Fibroblast of lung (primary cell): Measurements from ENCODE around the gene KRT32. TPM values are rescaled to one million over a fixed set of nuclear protein-coding genes. Genes with fewer than 3 reads are reported as not detected.

Experiments used
- DNase-seq, 2 donors: peaks; one replicate each; pipeline versions ENCODE4 v3.0.0 to v3.0.0-alpha.2; 2010; ENCODE audit warnings: low read depth in 2 of 2
- H2AFZ ChIP-seq: 2 replicates; pipeline ENCODE4 v1.5.1; 2012; ENCODE audit warnings: low read length, control low read depth, inconsistent platforms
- H3K27ac ChIP-seq: 2 replicates; pipeline ENCODE4 v1.5.1; 2011; ENCODE audit warnings: low read length, control low read depth; ENCODE audit not compliant: insufficient read depth
- H3K27me3 ChIP-seq: 2 replicates; pipeline ENCODE4 v1.5.1; 2011; ENCODE audit warnings: mild to moderate bottlenecking, low read length; ENCODE audit not compliant: control insufficient read depth, insufficient read depth
- H3K36me3 ChIP-seq: 2 replicates; pipeline ENCODE4 v1.5.1; 2011; ENCODE audit warnings: low read length; ENCODE audit not compliant: control insufficient read depth, insufficient read depth
- H3K4me1 ChIP-seq: 2 replicates; pipeline ENCODE4 v1.5.1; 2011; ENCODE audit warnings: low read length; ENCODE audit not compliant: control insufficient read depth, insufficient read depth; ENCODE audit errors: extremely low read depth
- H3K4me2 ChIP-seq: 2 replicates; pipeline ENCODE4 v1.5.1; 2011; ENCODE audit warnings: low read length, control low read depth; ENCODE audit not compliant: insufficient read depth; ENCODE audit errors: extremely low read depth
- H3K4me3 ChIP-seq, 4 experiments: fragments of 200-600 bp in 1 of 4; sonication (generic) in 1 of 4; replicated peaks in 1 of 4; 2 replicates each; pipeline ENCODE4 v1.5.1; 2011 to 2016; ENCODE audit warnings: low read length in 4 of 4, low read depth in 3 of 4, mild to moderate bottlenecking in 3 of 4, control low read depth in 2 of 4, inconsistent platforms in 1 of 4, mixed read lengths in 1 of 4; ENCODE audit not compliant: insufficient read depth in 1 of 4; ENCODE audit errors: control extremely low read depth in 1 of 4
- H3K79me2 ChIP-seq: 2 replicates; pipeline ENCODE4 v1.5.1; 2012; ENCODE audit warnings: mild to moderate bottlenecking, low read length, inconsistent platforms; ENCODE audit not compliant: control insufficient read depth, insufficient read depth
- H3K9ac ChIP-seq: 2 replicates; pipeline ENCODE4 v1.5.1; 2011; ENCODE audit warnings: mild to moderate bottlenecking, low read length, control low read depth; ENCODE audit not compliant: insufficient read depth
- H3K9me3 ChIP-seq: 2 replicates; pipeline ENCODE4 v1.5.1; 2012; ENCODE audit warnings: low read depth, low read length; ENCODE audit not compliant: control insufficient read depth, insufficient read depth
- H4K20me1 ChIP-seq: 2 replicates; pipeline ENCODE4 v1.5.1; 2011; ENCODE audit warnings: low read length; ENCODE audit not compliant: control insufficient read depth, insufficient read depth; ENCODE audit errors: extremely low read depth
- EZH2 ChIP-seq: IDR thresholded peaks from 2 replicates; pipeline ENCODE4 v1.5.1; 2012; ENCODE audit warnings: low read length, control low read depth, mild to moderate bottlenecking; ENCODE audit errors: missing control alignments
- polyA plus RNA-seq, 2 donors: library from polyadenylated mRNA; depleted of rRNA in 1 of 2; stranded (reverse) in 1 of 2; unstranded in 1 of 2; fragments of >200 nt; gene quantifications; 2 replicates each; pipeline ENCODE4 v1.2.1, GENCODE V29; 2011 to 2012; ENCODE audit warnings: missing spikeins in 1 of 2
- total RNA-seq: library from RNA; depleted of rRNA; stranded (reverse); fragments of >200 nt; gene quantifications from 2 replicates; pipeline ENCODE4 v1.2.1, GENCODE V29; 2014
- TF ChIP-seq, protein P1 (sequence below), 2 donors: IDR thresholded peaks in 1 of 2; conservative IDR thresholded peaks in 1 of 2; 1 replicate in 1 of 2; 2 replicates in 1 of 2; pipeline ENCODE4 v1.5.1; 2011 to 2012; ENCODE audit warnings: low read length in 2 of 2, control low read depth in 1 of 2, inconsistent platforms in 1 of 2, low read depth in 1 of 2, mild to moderate bottlenecking in 1 of 2

The KRT32 gene
- total and polyA plus RNA-seq, 2 donors (not counting 1 experiment from before 2014, with no cell fraction given): under 0.01 to 0.03 TPM

DNA sequence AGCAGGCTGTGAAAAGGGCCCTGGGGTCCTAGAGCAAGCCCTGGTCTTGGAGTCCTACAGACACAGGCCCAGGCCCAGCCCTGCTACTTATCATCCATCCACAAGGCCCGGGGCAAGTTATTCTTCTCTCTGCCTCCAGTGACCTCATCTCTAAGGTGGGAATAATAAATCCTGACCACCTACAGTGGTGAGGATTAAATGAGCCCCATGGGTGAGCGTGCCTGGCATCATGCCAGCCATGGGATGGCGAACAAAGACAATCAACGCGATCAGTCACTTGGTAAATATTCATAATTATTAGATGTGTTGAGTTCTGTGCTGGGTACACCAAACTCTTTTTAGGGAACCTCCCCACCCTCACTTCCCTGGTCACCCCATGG lies 46.0 kb upstream of the KRT32 start:
- TF ChIP-seq, protein P1, sequence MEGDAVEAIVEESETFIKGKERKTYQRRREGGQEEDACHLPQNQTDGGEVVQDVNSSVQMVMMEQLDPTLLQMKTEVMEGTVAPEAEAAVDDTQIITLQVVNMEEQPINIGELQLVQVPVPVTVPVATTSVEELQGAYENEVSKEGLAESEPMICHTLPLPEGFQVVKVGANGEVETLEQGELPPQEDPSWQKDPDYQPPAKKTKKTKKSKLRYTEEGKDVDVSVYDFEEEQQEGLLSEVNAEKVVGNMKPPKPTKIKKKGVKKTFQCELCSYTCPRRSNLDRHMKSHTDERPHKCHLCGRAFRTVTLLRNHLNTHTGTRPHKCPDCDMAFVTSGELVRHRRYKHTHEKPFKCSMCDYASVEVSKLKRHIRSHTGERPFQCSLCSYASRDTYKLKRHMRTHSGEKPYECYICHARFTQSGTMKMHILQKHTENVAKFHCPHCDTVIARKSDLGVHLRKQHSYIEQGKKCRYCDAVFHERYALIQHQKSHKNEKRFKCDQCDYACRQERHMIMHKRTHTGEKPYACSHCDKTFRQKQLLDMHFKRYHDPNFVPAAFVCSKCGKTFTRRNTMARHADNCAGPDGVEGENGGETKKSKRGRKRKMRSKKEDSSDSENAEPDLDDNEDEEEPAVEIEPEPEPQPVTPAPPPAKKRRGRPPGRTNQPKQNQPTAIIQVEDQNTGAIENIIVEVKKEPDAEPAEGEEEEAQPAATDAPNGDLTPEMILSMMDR (conservative IDR thresholded peaks at IDR 0.05 in 1 of 2, IDR thresholded peaks at IDR 0.05 in 1 of 2; ENCODE audit: low read depth in 1 of 2, low read length in 2 of 2): no peak
- no peak for TF ChIP-seq EZH2
- Histone ChIP-seq H3K4me3 (no peak overlapping the region), H2AFZ (no peak overlapping the region), H3K9ac (no peak overlapping the region), H3K27ac (no peak overlapping the region), H3K79me2 (no peaks in the 10 kb centered on the region), H3K4me1 (no peaks in the 10 kb centered on the region), H3K36me3 (no peaks in the 10 kb centered on the region), H3K9me3 (no peaks in the 10 kb centered on the region), H4K20me1 (no peaks in the 10 kb centered on the region), H3K4me2 (no peak overlapping the region), H3K27me3 (no peaks in the 10 kb centered on the region)
- no peak for DNase-seq

DNA sequence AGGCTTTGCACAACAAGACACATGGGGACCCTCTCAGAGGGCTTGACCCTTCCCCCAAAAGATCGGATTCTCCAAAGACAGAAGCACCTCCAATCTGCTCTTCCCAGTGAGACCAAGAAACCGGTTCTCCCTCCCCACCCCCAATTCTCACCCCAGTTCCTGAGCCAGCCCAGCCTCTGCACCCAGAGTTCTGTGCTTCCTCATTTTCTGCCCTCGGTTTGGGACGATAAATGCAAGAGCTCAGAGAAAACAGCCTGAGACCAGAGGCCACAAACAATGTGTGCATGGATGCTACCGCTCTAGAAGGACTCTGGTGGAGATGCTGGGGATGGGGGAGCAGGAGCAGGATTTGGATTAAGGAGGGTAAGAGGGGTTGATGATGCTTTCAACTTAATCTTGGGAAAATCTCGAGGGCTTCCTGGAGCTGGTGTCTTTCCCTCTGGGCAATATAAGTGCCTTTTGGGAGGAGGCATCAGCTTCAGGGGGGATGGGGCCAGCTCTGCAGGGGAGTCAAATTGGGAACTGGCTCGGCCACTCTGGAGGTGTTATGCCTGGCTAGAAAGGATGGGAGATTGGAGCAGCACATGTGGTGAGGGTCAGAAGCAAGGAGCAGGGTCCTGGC lies 45.5 kb upstream of the KRT32 start:
- no peak overlapping the region for H3K4me2 ChIP-seq
- TF ChIP-seq, protein P1 (conservative IDR thresholded peaks at IDR 0.05 in 1 of 2, IDR thresholded peaks at IDR 0.05 in 1 of 2; ENCODE audit: low read depth in 1 of 2, low read length in 2 of 2): no peak
- TF ChIP-seq EZH2: no peak
- no peaks in the 10 kb centered on the region for H3K9me3 ChIP-seq
- no peaks in the 10 kb centered on the region for H4K20me1 ChIP-seq
- H2AFZ ChIP-seq: no peak overlapping the region
- no peak for DNase-seq
- no peak overlapping the region for H3K9ac ChIP-seq
- no peaks in the 10 kb centered on the region for H3K79me2 ChIP-seq
- no peak overlapping the region for H3K27ac ChIP-seq
- no peaks in the 10 kb centered on the region for H3K36me3 ChIP-seq
- H3K27me3 ChIP-seq: no peaks in the 10 kb centered on the region
- H3K4me3 ChIP-seq: no peak overlapping the region
- H3K4me1 ChIP-seq: no peaks in the 10 kb centered on the region

DNA sequence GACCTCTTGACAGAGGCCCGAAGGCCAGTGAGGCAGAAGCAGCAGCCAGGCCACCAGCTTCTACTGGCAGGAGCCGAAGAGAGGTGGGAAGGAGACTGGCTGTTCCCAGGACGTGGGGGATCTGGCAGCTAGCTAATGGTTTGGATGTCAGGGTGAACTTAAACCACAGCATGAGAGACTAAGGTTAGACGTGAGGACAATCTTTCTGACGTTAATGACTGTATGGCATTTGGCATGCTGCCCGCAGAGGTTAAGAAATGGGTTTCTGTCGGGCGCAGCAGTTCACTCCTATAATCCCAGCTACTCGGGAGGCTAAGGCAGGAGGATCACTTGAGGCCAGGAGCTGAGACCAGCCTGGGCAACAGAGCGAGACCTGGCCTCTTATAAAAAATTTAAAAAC lies 44.5 kb upstream of the KRT32 start:
- no peak for TF ChIP-seq EZH2
- TF ChIP-seq, protein P1 (conservative IDR thresholded peaks at IDR 0.05 in 1 of 2, IDR thresholded peaks at IDR 0.05 in 1 of 2; ENCODE audit: low read depth in 1 of 2, low read length in 2 of 2): no peak
- no peak for DNase-seq
- no peaks in the 10 kb centered on the region for H3K36me3 ChIP-seq

More for the DNA sequence above, 44.5 kb upstream of the KRT32 start:
- no peak overlapping the region for H3K4me3 ChIP-seq
- no peaks in the 10 kb centered on the region for H4K20me1 ChIP-seq
- no peak overlapping the region for H3K27ac ChIP-seq
- no peaks in the 10 kb centered on the region for H3K79me2 ChIP-seq
- no peaks in the 10 kb centered on the region for H3K9me3 ChIP-seq
- no peak overlapping the region for H2AFZ ChIP-seq
- no peaks in the 10 kb centered on the region for H3K4me1 ChIP-seq
- no peak overlapping the region for H3K4me2 ChIP-seq
- H3K27me3 ChIP-seq: no peaks in the 10 kb centered on the region
- no peak overlapping the region for H3K9ac ChIP-seq
